ENCODE results near the gene TNXB. TPM values are rescaled to one million over a fixed set of nuclear protein-coding genes. Genes with fewer than 3 reads are reported as not detected.

The TNXB gene
- total RNA-seq, 2 experiments from 2014 or later: 5.7 to 6.4 TPM

Other genes with a start within 250 kb of the TNXB start
- 10 to 100 TPM; 29.2 to 29.6 TPM for gene NEU1, start 246.5 kb downstream of the TNXB start, total RNA-seq
- gene SLC44A4, start 230.3 kb downstream of the TNXB start, total RNA-seq: under 1 TPM in 1 of 2 experiments, not detected in 1; 0.38 TPM
- gene EHMT2, start 211.6 kb downstream of the TNXB start, total RNA-seq: 10 to 100 TPM; 57.0 to 58.4 TPM
- 1 to 10 TPM in 1 of 2 experiments, under 1 TPM in 1; 0.98 to 1.1 TPM for gene ZBTB12, start 207.3 kb downstream of the TNXB start, total RNA-seq
- 1 to 10 TPM in 1 of 2 experiments, under 1 TPM in 1; 0.45 to 1.0 TPM for gene C2, start 181.6 kb downstream of the TNXB start, total RNA-seq
- gene CFB, start 163.2 kb downstream of the TNXB start, total RNA-seq: under 1 TPM; 0.58 to 0.60 TPM
- 10 to 100 TPM; 69.6 to 70.6 TPM for gene NELFE, start 150.4 kb downstream of the TNXB start, total RNA-seq
- gene SKIC2, start 150.2 kb downstream of the TNXB start, total RNA-seq: 10 to 100 TPM; 69.4 to 74.2 TPM
- gene DXO, start 137.2 kb downstream of the TNXB start, total RNA-seq: 10 to 100 TPM; 16.7 to 17.5 TPM
- gene C4A, start 127.3 kb downstream of the TNXB start, total RNA-seq: 1 to 10 TPM; 3.3 to 5.7 TPM
- gene C4B, start 94.5 kb downstream of the TNXB start, total RNA-seq: 1 to 10 TPM; 3.4 to 5.0 TPM
- under 1 TPM in 1 of 2 experiments, not detected in 1; 0.23 TPM for gene CYP21A2, start 70.9 kb downstream of the TNXB start, total RNA-seq
- gene ATF6B, start 18.9 kb upstream of the TNXB start, total RNA-seq: 100 to 1,000 TPM; 142 to 147 TPM
- 1 to 10 TPM; 7.6 to 8.6 TPM for gene FKBPL, start 20.9 kb upstream of the TNXB start, total RNA-seq
- gene PRRT1, start 42.6 kb upstream of the TNXB start, total RNA-seq: under 1 TPM; 0.13 to 0.28 TPM
- 1 to 10 TPM; 8.3 to 9.4 TPM for gene PPT2, start 44.8 kb upstream of the TNXB start, total RNA-seq
- gene EGFL8, start 55.3 kb upstream of the TNXB start, total RNA-seq: 1 to 10 TPM; 5.1 to 5.2 TPM
- 10 to 100 TPM; 42.7 to 43.1 TPM for gene AGPAT1, start 66.7 kb upstream of the TNXB start, total RNA-seq
- 10 to 100 TPM; 44.0 to 45.4 TPM for gene RNF5, start 69.1 kb upstream of the TNXB start, total RNA-seq
- gene AGER, start 74.9 kb upstream of the TNXB start, total RNA-seq: 10 to 100 TPM; 27.6 to 29.4 TPM
- 10 to 100 TPM; 69.4 to 73.1 TPM for gene PBX2, start 80.9 kb upstream of the TNXB start, total RNA-seq
- 100 to 1,000 TPM; 287 to 289 TPM for gene GPSM3, start 83.3 kb upstream of the TNXB start, total RNA-seq
- under 1 TPM; 0.15 to 0.60 TPM for gene NOTCH4, start 114.7 kb upstream of the TNXB start, total RNA-seq

Measured in activated CD4-positive, alpha-beta memory T cell treated with anti-CD3 and anti-CD28 coated beads, Interleukin-2, amount 10 ng/mL, durations not matched to agents 7 days and 5 days (primary cell).